ENCODE data around the gene SLC38A2.
A peak's percentile ranks its signal among the peaks of the same experiment; 100 is the strongest.

Gene SLC38A2

DNA sequence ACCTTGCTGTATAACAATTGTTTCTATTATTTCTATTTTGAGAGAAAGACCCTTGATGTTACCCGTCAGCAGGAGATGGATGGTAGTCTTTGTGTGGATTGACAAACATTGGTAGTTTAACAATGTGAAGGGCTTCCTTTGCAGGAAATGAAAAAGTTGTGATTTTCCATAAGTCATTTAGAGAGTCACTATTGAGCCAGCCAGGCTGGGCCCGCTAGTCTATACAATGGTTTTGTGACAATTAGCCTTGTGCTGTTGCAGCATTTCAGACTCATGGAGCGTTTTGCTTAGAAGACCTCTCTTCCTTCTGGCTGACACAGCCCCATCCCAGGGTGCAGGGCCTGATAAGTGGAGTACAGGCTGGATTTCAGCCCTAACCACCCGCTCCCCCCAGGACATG lies 18.3 kb upstream of the SLC38A2 start:
- DNase-seq, result no peak

DNA sequence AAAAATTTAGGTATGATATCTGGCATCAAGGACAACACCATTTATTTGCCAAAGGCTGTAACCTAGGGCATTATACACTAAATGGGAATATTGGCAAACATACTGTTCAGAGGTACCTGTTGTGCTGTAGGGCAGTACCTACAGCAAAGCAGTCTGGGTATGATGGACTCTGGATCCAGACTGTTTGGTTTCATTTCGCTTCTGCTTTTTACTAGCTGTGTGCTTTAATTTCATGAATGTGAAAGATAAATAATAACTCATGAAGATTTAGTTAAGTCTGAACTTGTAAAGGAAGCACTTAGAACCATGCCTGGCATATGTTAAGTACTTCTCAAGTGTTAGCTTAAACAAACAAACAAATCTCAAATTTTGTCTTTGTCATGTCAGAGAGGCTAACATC lies 17.7 kb upstream of the SLC38A2 start:
- no peak for DNase-seq

DNA sequence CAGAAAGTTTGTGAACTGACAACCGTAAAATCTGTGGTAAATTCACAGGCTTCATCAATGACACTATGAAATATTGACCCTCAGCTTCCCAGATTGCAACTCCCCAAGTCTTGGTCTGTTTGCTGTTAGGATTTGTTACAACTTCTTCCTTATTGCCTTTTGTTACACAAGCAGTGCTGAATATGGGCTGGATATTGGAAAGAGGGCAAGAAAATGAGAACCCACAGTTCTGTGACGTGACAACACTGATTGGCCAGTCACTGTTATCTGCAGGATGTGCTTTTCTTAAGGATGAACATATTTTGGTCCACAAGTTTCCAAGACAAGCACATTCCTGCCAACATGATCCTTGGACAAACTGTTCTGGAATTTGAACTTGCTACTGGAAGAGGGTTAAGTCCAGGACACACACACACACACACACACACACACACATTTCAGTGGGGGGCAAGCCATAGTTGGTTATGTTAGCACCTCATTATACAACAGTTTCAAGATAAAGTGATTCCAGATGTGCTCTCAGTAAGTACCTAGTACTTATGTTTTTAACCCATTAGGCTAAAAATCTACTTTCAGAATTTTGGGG lies 16.6 kb upstream of the SLC38A2 start:
- DNase-seq, result no peak

DNA sequence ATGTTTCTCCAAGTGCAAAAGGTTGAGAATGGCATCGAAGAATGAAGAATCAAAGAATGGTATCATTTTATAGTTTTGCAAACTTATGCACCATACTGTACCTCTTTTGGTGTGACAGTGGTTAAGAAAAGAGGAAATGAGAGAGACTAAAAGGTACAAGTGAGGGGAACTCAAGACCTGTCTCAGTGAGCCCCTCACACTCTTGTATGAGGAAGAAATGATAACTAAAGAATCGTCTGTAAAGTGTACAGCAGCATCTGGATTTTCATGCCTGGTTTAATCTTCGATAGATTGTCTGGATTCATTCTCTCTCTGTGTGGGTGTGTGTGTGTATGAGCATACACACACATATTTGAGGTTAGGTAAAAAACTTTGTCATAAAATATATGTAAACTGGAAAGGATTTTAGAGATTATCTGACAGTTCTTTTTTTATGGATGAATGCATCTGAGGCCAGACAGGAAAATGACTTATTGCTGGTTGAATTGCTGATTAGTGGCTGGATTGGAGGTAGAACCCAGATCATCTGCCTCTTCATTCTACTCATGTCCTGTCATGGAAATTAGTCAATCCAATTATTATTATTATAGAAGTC lies 16.0 kb upstream of the SLC38A2 start:
- DNase-seq, result no peak

DNA sequence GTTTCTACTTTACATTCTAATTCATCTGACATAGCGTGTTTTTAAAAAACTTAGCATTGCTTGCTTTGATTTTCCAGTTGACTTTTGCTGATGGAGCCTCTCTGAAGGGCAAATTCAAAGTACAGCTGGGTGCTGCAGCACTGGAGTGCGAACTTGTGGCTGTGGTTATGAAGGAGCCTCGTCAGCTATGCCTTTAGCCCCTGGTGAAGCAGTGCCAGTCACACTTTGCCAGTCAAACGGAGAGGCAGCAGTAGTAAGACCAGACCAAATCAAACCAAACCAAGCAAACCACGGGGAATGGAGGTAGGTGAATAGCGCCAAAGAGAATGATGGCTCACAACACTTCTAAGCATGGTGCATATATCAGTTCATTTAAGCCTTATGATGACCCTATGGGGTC lies 15.1 kb upstream of the SLC38A2 start:
- no peak for DNase-seq

DNA sequence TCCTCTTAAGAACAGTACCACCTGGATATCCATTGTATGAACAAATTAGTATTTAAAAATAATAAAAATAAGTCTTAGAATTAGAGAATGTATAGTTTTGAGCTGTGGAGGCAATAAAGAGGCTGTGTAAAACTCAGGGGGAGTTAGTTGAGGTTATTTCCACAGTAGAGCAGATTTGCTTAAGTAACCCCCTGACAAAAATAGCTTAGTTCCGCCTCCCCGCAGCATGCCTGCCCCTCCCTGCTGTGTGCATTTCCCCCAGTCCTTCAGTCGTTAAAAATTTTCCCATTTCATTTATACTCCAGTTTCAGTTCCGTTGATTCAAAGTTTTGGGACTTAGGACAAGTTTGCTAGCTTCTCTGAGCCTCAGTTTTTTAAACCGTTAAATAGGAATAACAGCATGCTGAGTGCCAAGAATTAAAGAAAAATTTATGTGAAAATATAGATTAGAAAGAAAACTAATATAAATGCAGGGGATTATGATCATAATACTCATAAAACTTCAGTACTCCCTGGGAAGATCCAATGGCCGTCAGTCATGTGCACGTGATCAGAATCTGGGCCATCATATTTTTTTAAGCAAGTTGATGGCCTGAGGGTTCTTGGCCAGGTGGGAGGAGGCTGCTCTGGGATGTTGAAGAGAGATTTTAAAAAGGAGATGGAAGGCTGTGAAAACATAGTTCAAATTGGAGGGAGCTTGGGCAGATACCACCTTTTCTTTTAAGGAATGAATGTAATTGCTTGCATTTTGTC lies 14.5 kb upstream of the SLC38A2 start:
- no peak for DNase-seq

DNA sequence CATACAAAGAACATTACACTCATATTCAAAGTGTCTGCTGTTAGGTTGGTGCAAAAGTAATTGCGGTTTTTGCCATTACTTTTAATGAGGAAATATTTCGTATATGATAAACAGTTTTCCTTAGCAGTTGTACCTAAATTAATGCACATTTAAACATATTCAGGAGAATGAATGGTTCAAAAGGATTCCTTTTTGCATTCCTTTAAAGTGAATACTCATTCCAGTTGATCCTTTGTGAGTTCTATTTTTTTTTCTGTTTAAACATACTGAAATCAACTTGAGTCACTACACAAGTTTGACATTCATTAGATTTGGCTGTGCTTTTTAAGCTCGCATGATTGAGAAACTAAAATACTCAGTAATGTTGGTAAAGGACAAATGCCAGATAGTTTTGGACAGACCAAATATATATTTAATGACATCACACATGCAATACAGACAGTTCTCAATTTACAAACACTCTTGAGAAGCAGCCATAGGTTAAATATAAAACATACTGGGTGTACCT lies 13.8 kb upstream of the SLC38A2 start:
- DNase-seq, result no peak

DNA sequence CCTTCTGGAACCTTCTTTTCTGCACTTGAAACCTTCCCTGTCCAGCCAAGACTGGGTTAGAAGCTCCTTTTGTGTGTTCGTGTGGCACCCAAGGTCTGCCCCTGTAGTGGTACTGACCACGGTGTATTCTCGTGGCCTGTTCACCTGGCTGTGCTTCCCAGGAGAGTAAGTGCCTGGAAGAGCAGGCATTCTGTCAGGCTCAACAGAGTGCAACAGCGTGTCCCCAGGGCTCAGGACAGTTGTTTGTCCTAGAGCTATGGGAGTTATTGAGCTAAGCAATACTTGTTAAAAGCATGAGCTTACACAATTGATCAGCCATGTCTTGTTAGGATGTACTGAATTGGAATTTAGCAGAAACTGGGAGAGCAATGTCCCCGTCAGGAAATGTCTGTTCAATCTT lies 12.9 kb upstream of the SLC38A2 start:
- DNase-seq, result no peak

DNA sequence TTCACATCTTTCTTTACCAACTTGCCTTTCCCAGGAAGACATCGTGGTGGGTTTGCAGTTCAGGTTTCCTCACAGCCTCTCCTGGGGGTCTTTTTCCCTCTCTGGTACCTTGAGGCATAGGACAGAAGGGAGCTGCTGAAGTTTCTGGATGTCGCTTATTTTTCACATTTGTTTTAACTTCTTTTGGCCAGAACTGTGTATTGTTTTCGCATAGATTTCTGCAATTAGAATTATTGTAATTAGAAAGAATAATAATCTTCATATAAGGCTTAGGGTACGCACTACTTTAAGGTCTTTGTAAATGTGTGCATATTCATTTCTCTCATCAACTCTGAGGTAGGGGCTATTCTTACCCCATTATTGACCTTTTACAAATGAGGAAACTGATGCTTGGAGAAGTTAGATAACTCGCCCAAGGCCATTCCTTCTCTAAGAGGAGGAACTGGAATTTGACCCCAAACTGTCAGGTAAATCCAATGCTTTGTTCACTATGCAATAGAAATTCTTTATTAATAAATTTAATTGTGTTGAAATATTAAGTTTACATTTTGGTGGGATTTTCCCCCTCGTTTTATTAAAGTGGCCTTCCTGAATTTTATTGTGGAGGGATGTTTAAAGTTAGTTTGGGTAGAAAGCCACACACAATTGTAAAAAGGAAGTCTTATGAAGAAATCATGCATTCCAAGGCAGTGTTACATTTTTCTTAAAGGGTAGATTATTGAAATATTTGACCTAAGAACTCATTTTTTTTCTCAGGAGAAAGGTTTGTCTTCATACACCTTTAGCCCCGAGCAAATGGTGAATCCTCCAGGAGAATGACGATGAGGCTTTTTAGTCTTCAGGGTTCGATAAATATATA lies 12.1 kb upstream of the SLC38A2 start:
- DNase-seq, result no peak

DNA sequence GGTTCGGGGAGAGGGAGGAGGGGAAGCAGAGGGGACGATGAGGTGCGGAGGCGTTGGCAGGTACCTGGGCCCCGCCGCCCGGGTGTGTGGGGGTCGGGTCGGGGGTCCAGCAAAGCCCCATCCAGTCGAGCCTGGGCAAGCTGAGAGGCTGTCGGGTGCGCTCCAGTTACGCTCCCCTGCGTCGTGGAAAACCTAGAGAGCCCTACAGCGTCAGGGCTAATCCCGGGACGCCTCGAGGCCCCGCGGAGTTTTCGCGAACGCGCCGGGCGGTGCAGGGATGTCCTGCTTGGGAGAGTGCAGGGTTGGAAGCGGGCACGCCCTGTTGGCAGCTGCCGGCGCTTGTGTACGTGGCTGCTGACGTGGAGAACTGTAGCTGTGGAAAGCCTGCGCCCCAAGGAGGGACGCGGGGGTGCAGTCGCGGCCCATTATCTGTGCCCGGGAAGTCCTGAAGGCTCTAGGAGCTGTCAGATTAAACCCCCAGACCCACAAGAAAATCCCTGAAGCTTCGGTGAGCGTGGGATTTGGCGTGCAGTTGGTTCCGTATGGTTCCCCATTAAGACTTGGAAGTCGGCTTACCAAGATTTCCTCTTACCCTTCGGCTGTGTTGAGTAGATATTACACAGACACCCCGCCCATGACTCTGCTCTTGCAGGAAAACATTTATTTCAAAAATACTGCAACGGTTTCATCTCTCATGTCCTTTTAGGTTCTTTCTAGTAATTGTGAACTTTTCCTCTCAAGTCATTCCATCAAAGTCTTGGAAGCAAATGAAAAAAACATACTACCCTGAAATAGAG lies 11.3 kb upstream of the SLC38A2 start:
- DNase-seq, result peak; percentile 43

DNA sequence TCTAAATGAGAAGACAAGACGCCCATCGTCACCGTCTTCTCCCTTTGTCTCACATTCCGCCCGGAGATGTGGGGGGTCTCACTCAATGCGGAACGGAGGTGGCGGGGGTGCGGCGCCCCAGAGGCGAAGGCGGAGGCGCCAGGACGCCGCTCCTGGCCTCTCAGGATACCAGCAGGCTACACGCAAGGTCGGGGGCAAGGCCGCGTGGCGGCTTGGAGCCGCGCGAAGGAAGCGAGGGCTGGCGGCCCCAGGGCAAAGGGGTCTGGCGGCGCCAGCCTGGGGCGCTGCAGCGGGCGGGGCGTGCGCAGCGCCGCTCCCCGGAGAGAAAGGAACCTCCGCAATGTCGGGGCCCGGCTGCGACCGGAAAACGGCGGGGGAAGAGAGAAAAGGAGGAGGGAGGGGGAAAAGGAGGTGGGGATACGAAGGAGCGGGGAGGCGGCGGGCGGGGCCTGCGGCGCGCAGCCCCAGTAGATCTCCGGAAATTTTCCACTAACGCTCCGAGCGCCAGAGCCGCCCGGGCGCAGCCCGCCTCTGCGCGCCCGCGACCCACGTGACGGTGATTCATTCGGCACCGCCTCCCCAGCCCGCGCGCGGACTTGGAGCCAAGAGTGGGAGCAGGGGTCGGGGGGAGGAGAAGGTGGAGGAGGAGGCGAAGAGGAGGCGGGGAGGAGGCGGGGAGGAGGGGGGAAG lies 10.5 kb upstream of the SLC38A2 start:
- DNase-seq, result peak; percentile 95

DNA sequence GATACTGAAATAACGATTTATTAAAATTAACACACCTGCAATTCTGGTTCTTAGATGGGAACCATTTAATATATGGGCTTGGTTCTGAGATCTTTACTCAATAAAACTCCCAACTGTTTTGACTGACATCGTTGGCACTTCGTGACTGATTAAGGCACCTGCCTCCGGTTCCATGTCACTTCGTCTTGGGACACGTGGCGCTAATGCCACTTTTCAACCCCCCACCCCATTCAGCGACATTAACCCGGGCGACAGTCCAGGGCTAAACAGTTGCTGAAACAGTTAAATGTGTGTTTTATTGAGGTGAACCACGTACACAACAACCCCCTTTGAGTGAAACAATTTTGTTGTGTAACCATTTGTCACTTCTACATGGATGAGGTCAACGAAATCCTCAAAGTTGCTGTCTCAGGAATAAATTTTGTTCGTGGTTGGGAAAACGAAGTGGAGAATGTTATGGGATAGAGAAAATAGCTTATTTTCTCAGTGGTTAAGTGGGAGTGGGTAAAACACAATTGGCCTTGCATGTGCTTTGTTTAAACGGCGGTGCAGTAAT lies 9.9 kb upstream of the SLC38A2 start:
- no peak for DNase-seq

DNA sequence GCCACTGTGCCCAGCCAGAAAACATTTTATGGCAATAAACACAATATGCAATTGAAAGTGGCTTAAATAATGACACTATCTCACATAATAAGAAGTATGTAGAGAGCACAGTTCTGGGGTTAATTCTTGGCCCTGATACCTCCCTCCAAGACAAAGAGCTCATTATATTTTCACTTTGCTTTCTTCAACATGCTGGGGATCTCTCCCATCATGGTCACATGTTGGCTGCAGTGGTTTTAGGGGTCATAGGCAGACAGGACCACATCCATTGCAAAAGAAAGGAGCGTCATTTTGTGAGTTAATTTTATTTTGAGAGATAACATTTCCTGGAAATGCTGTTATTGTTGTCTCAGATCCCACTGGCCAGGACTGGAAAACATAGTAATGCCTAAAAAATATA lies 8.3 kb upstream of the SLC38A2 start:
- DNase-seq, result no peak

DNA sequence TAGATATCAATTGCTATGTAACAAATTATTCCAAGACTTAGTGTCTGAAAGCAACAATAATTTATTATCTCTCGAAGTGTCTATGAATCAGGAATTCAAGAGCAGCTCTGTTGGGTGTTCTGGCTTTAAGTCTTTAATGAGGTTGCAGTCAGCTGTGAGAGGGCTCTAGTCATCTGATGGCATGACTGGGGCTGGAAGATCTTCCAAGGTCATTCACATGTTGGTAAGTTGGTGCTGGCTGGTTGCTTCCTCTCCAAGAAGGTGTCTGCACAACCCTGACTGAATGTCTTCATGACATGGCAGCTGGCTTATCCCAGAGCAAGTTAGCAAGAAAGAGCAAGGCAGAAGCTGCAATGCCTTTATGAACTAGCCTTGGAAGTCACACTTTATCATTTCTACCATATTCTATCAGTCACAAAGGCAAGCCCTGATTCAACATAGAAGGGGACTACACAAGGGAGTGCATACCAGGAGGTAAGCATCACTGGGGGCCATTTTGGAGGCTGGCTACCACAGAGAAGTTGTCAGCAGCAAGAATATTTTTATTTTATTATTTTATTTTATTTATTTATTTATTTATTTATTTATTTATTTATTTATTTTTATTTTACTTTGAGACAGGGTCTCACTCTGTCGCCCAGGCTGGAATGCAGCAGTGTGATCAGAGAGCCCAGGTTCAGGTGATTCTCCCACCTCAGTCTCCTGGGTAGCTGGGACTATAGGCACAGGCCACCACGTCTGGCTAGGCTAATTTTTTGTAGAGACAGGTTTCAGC lies 7.6 kb upstream of the SLC38A2 start:
- DNase-seq, result no peak

DNA sequence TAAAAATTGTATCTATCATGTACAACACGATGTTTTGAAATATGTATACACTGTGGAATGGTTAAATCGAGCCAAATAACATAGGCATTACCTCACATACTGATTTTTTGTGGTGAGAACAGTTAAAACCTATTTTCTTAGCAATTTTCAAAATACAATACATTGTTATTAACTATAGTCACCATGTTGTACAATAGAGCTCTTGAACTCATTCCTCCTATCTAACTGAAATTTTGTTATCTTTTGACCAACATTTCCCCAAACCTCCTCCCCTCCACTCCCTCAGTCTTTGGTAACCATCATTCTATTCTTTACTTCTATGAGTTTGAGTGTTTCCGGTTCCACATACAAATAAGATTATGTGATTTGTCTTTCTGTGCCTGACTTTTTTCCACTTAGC lies 6.8 kb upstream of the SLC38A2 start:
- DNase-seq, result no peak

DNA sequence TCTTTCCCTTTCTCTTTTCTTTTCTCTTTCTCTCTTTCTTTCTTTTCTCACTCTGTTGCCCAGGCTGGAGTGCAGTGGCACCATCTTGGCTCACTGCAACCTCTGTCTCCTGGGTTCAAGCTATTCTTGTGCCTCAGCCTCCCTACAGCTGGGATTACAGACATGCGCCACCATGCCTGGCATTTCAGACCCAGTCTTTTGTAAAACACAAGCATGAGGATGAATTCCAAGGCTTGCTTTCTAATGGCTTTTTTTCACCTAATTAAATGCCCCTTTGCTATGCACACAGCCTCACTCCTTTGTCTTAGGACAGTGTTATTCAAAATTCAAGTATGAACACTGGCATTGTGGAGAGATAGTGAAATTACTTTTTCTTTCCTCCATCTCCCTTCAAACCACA lies 6.0 kb upstream of the SLC38A2 start:
- no peak for DNase-seq

DNA sequence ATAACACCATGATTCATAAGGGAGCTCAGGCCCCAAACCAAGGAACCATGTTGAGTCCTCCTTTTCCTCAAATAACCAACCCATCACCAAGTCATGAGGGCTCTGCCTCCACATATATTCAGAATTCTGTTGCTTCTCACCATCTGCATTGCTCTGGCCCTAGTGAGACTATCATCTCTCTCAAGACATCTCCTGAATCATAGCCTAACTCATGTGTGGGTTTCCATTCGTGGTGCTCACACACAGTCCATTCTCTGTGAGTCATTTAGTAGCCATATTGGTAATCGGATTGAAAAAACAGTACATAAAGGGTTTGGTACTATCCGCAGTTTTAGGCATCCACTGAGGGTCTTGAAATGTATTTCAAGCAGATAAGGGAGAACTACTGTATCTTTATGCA lies 5.1 kb upstream of the SLC38A2 start:
- DNase-seq, result no peak

DNA sequence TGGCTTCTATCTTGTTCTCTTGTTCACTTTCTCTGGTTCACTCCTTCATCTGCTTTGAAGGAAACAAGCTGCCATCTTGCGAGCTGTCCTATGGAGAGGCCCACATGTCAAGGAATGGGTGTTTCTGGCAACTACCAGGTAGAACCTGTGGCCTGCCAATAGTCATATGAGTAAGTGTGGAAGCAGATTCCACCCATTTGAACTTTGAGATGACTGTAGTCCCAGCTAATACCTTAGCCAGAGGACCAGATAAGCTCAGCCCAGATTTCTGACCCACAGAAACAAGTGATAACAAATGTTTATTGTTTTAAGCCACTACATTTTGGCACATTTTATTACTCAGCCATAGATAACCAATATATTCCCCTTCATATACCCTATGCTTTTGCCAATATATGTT lies 4.0 kb upstream of the SLC38A2 start:
- DNase-seq, result no peak

DNA sequence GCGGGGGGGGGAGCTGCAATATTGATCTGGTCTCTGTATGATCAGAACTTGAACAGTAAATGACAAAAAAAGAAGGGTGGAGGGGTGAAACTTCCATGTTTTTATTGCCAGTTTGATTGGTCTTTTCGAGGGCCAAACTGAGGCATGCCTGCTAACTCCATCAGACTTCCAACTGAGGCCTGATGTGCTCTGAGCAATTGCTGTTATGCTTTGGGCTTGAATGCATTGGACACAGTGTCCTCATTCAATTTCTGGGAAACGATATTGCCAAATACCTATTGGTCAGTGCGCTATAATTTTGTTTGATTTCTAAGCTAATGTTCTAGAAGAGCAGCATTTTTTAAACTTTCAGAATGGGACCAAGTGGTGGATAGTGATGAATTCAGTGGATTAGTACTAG lies 2.1 kb upstream of the SLC38A2 start:
- no peak for DNase-seq

DNA sequence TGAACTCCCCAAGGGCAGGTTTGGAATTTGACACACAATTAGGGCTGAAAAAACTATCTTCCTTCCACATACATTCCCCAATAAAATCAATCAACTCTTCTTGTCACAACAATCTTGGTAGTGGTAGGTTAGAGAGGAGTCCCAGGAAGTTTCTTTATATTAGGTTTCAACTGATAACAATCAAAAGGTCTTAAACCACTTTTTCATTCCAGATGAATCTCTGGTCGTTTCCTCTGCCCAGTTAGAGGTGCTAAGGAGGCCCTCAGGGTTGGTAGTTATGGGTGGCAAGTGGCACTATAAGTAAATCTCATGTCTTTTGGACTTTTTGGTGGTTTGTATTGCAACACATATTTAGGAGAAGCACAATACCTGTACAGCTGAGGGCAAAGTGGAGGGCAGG lies 1.7 kb upstream of the SLC38A2 start:
- no peak for DNase-seq
